ENCODE measurements around the gene NEBL. TPM values are rescaled to one million over a fixed set of nuclear protein-coding genes. Genes with fewer than 3 reads are reported as not detected.

Gene NEBL
- total and polyA plus RNA-seq, 2 donors: 2.0 to 28.4 TPM

Small RNA genes lying within 50 kb of the gene (small RNA-seq; reads per million reads assigned to genes)
- gene AL157398.1 (not detected), gene MTND1P21 (not detected)
